Calu3 (cell line): ENCODE measurements around the gene MBP. TPM values are rescaled to one million over a fixed set of nuclear protein-coding genes. Genes with fewer than 3 reads are reported as not detected.

Experiments
- BruUV-seq: library from RNA; stranded (reverse); fragments of 400-500 nt; replicated peaks from 2 replicates; lab custom pipeline; 2021; lab: Mats Ljungman, UMichigan
- CTCF ChIA-PET: fragments of 300-600 bp; sonication (Branson Sonifier 250); formaldehyde crosslinking; loops from one replicate; lab custom pipeline; 2022; ENCODE audit warnings: antibody characterized with exemption; lab: Charles Lee
- DNase-seq: peaks from one replicate; pipeline ENCODE4 v3.0.0; 2022
- H3K27ac Mint-ChIP-seq: one replicate; pipeline ENCODE4 v1.8.0; 2022; ENCODE audit warnings: mixed read lengths; ENCODE audit not compliant: unreplicated experiment
- H3K27me3 Mint-ChIP-seq: one replicate; pipeline ENCODE4 v1.8.0; 2022; ENCODE audit warnings: mixed read lengths; ENCODE audit not compliant: unreplicated experiment
- H3K36me3 Mint-ChIP-seq: one replicate; pipeline ENCODE4 v1.8.0; 2022; ENCODE audit warnings: mild to moderate bottlenecking, moderate library complexity, mixed read lengths; ENCODE audit not compliant: insufficient read depth, unreplicated experiment
- H3K4me1 Mint-ChIP-seq: one replicate; pipeline ENCODE4 v1.8.0; 2022; ENCODE audit warnings: mild to moderate bottlenecking, low read depth, mixed read lengths; ENCODE audit not compliant: unreplicated experiment
- H3K4me3 Mint-ChIP-seq: one replicate; pipeline ENCODE4 v1.8.0; 2022; ENCODE audit warnings: mild to moderate bottlenecking, low read depth, moderate library complexity, mixed read lengths; ENCODE audit not compliant: unreplicated experiment
- H3K9me3 Mint-ChIP-seq: one replicate; pipeline ENCODE4 v1.8.0; 2022; ENCODE audit warnings: low read depth, mixed read lengths; ENCODE audit not compliant: unreplicated experiment
- CTCF ChIP-seq: fragments of 200-600 bp; IDR thresholded peaks from one replicate; pipeline ENCODE4 v1.8.0; 2022; ENCODE audit warnings: antibody characterized with exemption; ENCODE audit not compliant: unreplicated experiment
- intact Hi-C: fragments of 100-400 bp; cut with micrococcal nuclease; formaldehyde crosslinking; loops from one replicate; pipeline ENCODE4 v1.10.0; 2022; ENCODE audit not compliant: unreplicated experiment
- total RNA-seq: library from RNA; stranded (reverse); gene quantifications from 2 replicates; pipeline ENCODE4 v1.2.3, GENCODE V29; 2022

MBP gene
- total RNA-seq, 1 experiment from 2014 or later: 221 TPM

GRCh38 chr18:76996429-76996828, 136.2 kb downstream of the MBP start:
- CTCF ChIA-PET: interaction anchor here (0.7 to 1.6 kb wide), 4 partner anchors 10 to 216 kb away, joined by 3 to 12 read pairs (median 6); no protein-coding TSS in a partner anchor
- H3K9me3 Mint-ChIP-seq: no peaks in the 10 kb centered on the region
- intact Hi-C loops: no loop called here
- H3K4me3 Mint-ChIP-seq: no peak overlapping the region
- H3K27ac Mint-ChIP-seq: no peak overlapping the region
- no peaks in the 10 kb centered on the region for H3K27me3 Mint-ChIP-seq
- DNase-seq: no peak
- BruUV-seq: no TSS peak
- H3K36me3 Mint-ChIP-seq: peaks cover 5% of the 10 kb centered on the region
- H3K4me1 Mint-ChIP-seq: no peaks in the 10 kb centered on the region
- no peak for TF ChIP-seq CTCF

GRCh38 chr18:76995896-76996295, 136.7 kb downstream of the MBP start:
- H3K4me1 Mint-ChIP-seq: no peaks in the 10 kb centered on the region
- CTCF ChIA-PET: interaction anchor here (0.6 to 1.6 kb wide), 3 partner anchors 59 to 463 kb away, joined by 3 to 12 read pairs (median 8); no protein-coding TSS in a partner anchor
- no peak overlapping the region for H3K4me3 Mint-ChIP-seq
- no TSS peak for BruUV-seq
- H3K27ac Mint-ChIP-seq: no peak overlapping the region
- no peak for DNase-seq
- intact Hi-C loops: no loop called here
- no peaks in the 10 kb centered on the region for H3K9me3 Mint-ChIP-seq
- H3K27me3 Mint-ChIP-seq: no peaks in the 10 kb centered on the region
- TF ChIP-seq CTCF: no peak
- peaks cover 5% of the 10 kb centered on the region for H3K36me3 Mint-ChIP-seq

- CTCF ChIA-PET: no interaction called here
- no peak for DNase-seq
- TF ChIP-seq CTCF: no peak
- BruUV-seq: no TSS peak
- Mint-ChIP-seq H3K4me3 (no peak overlapping the region), H3K9me3 (no peaks in the 10 kb centered on the region), H3K4me1 (no peaks in the 10 kb centered on the region), H3K36me3 (no peaks in the 10 kb centered on the region), H3K27me3 (no peaks in the 10 kb centered on the region), H3K27ac (no peak overlapping the region)
- intact Hi-C loops: no loop called here
Observed at GRCh38 chr18:76994086-76994654, 138.4 kb downstream of the MBP start.

GRCh38 chr18:76993573-76993972, 139.0 kb downstream of the MBP start:
- H3K27me3 Mint-ChIP-seq: no peaks in the 10 kb centered on the region
- TF ChIP-seq CTCF: no peak

More at GRCh38 chr18:76993573-76993972, 139.0 kb downstream of the MBP start:
- no peaks in the 10 kb centered on the region for H3K4me1 Mint-ChIP-seq
- H3K4me3 Mint-ChIP-seq: no peak overlapping the region
- no peaks in the 10 kb centered on the region for H3K36me3 Mint-ChIP-seq
- CTCF ChIA-PET: interaction anchor here (0.6 kb wide), 1 partner anchor 176 kb away, joined by 3 read pairs; no protein-coding TSS in a partner anchor
- intact Hi-C loops: no loop called here
- no peak overlapping the region for H3K27ac Mint-ChIP-seq
- no peak for DNase-seq
- H3K9me3 Mint-ChIP-seq: no peaks in the 10 kb centered on the region
- BruUV-seq: no TSS peak
